Kidney glomerular epithelial cell (primary cell): Measurements from ENCODE around the gene SLC1A2.
A peak's percentile ranks its signal among the peaks of the same experiment; 100 is the strongest.

Experiments
- DNase-seq: peaks from one replicate; lab custom pipeline; 2025; lab: John Stamatoyannopoulos, UW

The SLC1A2 gene

DNA sequence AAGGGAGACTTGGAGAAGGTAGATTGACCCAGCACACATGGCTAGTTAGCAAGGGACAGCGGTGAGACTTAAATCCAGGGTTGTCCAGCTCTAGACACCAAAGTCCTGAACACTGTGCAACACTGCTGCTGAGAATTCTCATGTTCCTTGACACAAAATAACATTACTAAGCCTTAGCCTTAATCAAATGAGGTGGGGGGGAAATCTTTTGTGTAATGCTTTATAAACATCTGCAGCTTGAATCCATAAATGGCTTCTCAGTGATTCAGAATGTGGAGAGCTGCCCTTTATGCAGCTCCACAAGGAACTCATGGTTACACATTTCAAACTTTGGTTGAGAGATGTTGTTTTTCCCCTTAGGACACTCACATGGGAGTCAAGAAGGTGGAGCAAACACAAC lies 200.4 kb downstream of the SLC1A2 start:
- DNase-seq: no peak

DNA sequence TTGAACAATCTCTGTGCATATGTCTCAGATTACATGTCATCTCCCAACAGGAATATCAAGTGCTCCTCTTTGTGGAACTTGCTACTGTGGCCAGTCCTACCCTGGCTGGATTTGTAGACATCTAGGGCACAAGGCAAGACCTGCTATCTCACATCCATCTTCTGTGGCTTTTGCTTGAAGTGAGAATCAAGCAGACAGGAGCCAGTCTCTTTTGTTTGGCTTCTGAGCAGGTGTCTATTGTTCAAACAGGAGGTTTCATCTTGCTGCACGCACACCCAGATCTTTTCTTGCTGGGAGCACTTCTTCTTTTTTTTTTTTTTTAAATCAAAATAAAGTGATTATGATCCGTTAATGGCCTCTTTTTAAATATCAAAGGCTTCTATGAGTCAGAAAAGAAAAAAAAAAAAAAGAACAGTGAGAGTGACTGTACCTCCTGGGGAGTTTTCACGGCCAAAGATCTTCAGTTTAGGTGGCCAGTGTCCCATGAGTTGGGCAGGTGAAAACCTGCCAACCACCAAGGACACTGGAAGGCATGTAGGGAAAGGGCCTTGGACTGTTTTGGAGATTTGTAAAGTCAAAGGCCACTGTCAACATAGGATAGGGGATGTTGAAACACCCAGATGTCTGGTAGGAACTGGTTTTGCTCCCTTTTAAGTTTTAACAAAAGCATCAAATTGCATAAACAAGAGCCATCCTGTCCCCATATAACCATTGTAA lies 202.2 kb downstream of the SLC1A2 start:
- no peak for DNase-seq

DNA sequence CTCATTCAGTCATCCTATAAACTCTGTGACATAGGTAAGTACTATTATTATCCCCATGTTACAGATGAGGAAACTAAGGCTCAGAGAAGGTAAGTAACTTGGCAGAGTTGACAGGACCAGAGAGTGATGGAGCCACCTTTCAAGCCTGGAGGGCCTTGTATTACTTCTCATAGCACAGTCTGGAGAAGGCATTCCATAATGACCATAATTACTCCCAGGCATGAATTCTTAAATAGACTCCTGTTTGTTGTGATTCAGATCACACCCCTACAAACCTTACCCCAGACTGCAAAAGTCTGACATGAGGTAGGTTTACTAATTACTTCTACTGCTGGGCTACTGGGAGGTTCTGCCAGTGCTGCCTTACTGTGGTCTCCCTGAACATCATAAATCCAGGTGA lies 203.4 kb downstream of the SLC1A2 start:
- no peak for DNase-seq

DNA sequence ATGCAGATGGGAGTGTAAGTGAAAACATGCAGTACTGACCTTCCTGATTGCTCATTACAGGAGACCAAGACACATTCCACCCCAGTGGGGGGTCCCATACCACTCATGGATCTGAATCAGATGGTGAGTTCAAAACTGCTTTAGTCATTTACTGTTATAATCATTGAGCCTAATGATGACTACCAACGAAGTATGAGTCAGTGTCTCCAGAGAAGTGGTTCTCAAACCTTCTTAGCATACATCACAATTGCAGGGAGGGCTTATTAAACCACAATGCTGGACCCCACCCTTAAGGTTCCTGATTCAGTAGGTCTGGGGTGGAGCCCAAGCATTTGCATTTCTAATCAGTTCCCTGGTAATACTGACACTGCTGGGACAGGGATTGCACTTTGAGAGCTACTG lies 204.6 kb downstream of the SLC1A2 start:
- peak; percentile 97 for DNase-seq

DNA sequence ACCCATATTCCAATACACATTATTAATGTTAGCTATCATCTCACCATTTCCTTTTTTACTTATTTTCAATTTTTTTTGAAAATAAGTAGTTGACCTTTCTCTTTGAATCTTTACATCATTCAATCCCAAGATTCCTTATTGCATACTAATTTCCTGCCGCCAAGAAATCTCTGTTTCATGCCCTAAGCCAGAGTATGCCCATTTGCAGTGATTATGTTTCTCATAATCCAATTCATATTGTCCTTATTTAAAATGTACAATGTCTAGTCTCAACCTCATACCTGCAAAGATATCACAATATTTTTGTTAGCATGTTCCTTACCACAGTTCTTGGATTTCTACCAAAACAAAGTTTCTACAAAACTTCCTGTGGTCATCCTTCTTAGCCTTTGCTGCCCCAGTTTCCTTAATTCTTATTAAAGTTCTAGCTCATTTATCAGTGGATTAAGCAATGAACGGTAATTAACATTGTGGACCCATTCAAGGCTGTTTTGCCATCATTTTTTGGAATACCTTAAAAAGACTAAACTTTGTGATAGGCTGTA lies 205.1 kb downstream of the SLC1A2 start:
- peak; percentile 90 for DNase-seq

DNA sequence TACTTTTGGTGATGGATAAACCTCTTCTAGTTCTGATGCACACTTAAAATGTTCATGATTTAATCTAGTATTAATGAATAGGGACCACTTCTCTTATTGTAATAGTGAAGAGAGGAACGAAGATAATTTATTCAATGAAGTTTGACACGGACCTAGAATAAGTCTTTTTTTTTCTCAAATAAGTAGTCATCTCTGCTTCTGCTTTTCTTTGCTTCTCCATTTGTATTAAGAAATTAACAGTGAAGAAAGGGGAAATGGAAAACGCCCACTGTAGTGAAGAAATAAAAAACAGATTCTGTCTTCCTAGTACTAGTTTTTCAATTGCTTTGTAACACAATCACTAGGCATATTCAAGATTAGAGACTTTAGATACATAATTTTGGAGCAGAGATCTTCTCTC lies 207.4 kb downstream of the SLC1A2 start:
- DNase-seq: no peak

DNA sequence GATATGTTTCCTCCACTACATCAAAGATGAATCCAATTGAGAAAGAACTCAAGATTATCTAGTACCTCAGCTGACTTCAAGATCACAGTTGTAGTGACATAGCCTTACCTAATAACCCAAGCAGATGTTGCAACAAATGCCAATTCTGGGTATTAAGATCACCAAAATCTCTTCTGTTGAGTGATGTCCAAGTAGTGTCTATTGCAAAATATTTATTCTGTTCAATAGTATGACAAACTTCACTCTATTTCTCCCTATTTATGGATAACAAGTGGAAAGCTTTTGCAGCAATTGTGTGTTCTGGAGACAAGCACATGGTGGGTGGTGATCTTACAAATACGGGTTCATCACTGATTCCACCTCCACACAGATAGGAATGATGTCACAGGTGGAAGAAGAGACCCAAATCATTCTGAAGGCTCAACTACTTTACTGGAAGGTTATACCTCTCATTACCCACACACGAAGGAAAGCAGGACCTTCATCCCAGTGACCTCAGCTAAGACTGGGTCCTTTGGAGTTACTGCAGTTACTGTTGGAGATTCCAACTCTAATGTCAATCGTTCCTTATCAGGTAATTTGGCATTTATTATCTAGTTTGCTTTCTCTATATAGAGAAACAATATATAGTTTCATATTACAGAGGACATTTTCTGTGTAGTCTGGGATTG lies 208.3 kb downstream of the SLC1A2 start:
- DNase-seq: no peak

DNA sequence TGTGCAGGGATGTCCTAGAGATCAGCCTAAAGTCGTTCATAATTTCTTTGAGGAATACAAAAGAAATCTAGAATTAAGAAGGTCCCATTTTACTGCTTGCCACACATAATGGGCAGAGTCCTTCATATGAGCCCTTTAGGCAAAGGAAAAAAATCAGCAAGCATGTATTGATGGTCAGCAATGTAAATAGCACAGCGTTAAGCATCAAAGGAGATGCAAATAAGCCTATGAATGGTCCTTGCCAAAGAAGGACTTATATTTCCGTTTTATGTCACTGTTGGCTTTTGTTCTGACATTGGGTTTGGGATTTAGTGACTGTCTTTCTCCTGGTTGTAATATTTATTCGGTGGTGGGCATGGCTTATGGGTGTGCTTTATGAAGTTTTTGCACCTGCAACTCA lies 210.6 kb downstream of the SLC1A2 start:
- DNase-seq: no peak

DNA sequence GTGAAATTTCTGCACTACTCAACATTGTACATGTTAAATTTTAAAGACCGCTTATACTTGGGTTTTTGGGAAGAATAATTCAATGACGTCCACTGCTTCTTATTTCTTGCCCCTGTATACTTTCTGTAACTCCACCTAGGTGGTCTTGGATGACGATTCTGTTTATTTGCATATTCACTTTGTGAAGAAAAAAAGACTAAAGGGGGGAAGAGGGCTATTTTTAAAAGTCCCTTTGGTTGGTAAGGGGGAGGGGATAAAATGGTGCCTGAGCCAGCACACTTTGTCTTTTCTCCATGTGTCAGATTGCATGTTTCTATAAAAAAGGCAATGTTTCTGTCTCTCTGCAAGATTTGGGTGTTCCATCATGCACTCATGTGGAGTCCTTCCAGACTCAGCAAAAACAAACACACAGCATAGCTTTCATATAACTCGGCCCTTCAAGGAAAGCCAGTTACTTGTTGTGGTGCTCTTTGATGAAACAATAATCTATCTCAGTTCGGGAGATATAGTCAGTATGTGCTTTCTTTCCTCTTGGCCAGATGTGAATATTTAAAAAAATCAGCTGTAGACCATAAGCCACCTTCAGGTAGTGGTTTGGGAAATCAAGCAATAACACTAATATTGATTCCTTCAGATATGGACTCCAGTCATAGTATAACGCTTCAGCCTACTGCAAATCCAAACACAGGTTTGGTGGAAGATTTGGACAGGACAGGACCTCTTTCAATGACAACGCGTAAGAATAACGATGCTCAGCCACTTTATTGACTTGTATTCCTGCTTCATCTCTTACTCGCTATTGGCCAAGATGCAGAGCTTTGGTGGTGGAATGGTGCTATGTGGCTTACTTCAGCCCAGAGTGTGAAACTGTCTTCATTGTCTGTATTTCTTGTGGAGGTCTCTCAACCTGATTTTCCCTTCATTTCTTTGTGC lies 211.6 kb downstream of the SLC1A2 start:
- DNase-seq: no peak

DNA sequence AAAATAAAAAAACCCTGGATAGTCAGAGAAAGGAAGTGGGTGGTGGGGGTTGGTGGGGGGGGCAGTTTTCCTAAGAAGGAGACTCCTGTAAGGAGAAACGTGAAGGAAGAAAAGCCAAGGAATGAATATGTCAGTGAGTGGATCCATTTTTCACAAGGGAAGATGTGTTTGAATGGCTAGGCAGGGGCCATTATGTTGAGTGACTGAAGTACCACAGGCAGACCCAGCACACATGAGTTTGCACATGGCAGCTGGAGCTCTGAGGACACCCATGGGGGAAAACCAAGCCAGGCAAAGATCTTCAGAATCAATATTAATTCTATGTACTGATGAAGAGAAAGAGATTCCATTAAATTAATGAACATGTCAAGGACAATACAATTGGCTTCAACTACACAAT lies 212.7 kb downstream of the SLC1A2 start:
- no peak for DNase-seq

DNA sequence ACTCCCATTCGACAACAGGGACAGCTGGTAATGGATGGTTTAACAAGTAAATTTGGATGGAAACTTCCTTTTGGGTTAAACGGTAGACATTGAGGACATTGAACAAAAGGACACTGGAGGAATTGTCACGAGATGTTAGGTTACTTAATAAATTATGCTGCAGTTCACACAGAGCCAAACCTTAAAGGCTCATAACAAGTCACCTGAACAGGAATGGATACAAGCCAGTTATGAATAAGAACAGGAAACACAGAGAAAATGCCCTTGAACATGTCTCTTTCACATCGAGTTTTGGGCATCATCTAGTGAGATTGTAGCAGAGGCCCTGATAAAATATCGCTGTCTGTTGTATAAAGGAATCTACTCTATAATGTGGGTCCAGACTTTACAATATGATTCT lies 214.7 kb downstream of the SLC1A2 start:
- DNase-seq: no peak
